IMR-90 (cell line): ENCODE data around the gene ZSCAN30. TPM values are rescaled to one million over a fixed set of nuclear protein-coding genes. Genes with fewer than 3 reads are reported as not detected.
A peak's percentile ranks its signal among the peaks of the same experiment; 100 is the strongest.

Experiments used
- ATAC-seq: fragments of 200-7000 bp; cut with Tn5 transposase; 2 replicates; pipeline ENCODE4 v1.9.1; 2020; ENCODE audit warnings: low read depth, mild to moderate bottlenecking, moderate library complexity
- BruUV-seq: library from RNA; stranded (reverse); fragments of 400-500 nt; replicated peaks from 2 replicates; lab custom pipeline; 2021; lab: Mats Ljungman, UMichigan
- CTCF ChIA-PET: fragments of 300-600 bp; formaldehyde crosslinking; extraction: SDS; loops from one replicate; lab custom pipeline; 2021; ENCODE audit warnings: antibody characterized with exemption; lab: Yijun Ruan, JAX
- POLR2A ChIA-PET: fragments of 300-600 bp; sonication (Branson Sonifier 250); formaldehyde crosslinking; loops from one replicate; lab custom pipeline; 2022; ENCODE audit warnings: antibody characterized with exemption; ENCODE audit not compliant: unreplicated experiment; lab: Charles Lee
- DNase-seq: peaks from one replicate; pipeline ENCODE4 v3.0.0; 2013
- H2AFZ ChIP-seq: replicated peaks from 2 replicates; pipeline ENCODE3; 2013; ENCODE audit warnings: low read length, mild to moderate bottlenecking; ENCODE audit not compliant: poor library complexity
- H2AK5ac ChIP-seq: 2 replicates; pipeline ENCODE4 v1.6.1; 2013; ENCODE audit warnings: low read depth, low read length, inconsistent platforms
- H2AK9ac ChIP-seq: replicated peaks from 2 replicates; pipeline ENCODE3; 2013; ENCODE audit warnings: mild to moderate bottlenecking, low read depth, low read length, moderate library complexity; ENCODE audit not compliant: poor library complexity
- H2BK120ac ChIP-seq: 2 replicates; pipeline ENCODE4 v1.6.1; 2013; ENCODE audit warnings: low read depth, low read length, inconsistent platforms
- H2BK15ac ChIP-seq: 3 replicates; pipeline ENCODE4 v1.6.1; 2013; ENCODE audit warnings: low read depth, low read length, inconsistent platforms
- H2BK20ac ChIP-seq: 2 replicates; pipeline ENCODE4 v1.6.1; 2013; ENCODE audit warnings: low read depth, mild to moderate bottlenecking, inconsistent platforms, low read length, moderate library complexity
- H2BK5ac ChIP-seq: 2 replicates; pipeline ENCODE4 v1.6.1; 2013; ENCODE audit warnings: mild to moderate bottlenecking, low read depth, low read length, inconsistent platforms; ENCODE audit not compliant: poor library complexity, severe bottlenecking
- H3K14ac ChIP-seq: replicated peaks from 2 replicates; pipeline ENCODE4 v1.6.1; 2013; ENCODE audit warnings: low read depth, low read length, inconsistent platforms
- H3K18ac ChIP-seq: 2 replicates; pipeline ENCODE4 v1.6.1; 2013; ENCODE audit warnings: low read depth, low read length, control low read depth
- H3K23ac ChIP-seq: 2 replicates; pipeline ENCODE4 v1.6.1; 2013; ENCODE audit warnings: low read depth, low read length, inconsistent platforms
- H3K27ac ChIP-seq: 2 replicates; pipeline ENCODE4 v1.5.1; 2013; ENCODE audit warnings: mild to moderate bottlenecking, control low read depth, low read length; ENCODE audit not compliant: insufficient read depth
- H3K27me3 ChIP-seq: 2 replicates; pipeline ENCODE4 v1.6.1; 2013; ENCODE audit warnings: low read length; ENCODE audit not compliant: control insufficient read depth, insufficient read depth
- H3K36me3 ChIP-seq: 2 replicates; pipeline ENCODE4 v1.6.1; 2013; ENCODE audit warnings: low read length, mixed read lengths; ENCODE audit not compliant: control insufficient read depth, insufficient read depth
- H3K4ac ChIP-seq: 2 replicates; pipeline ENCODE4 v1.6.1; 2013; ENCODE audit warnings: low read depth, low read length, inconsistent platforms
- H3K4me1 ChIP-seq: 2 replicates; pipeline ENCODE4 v1.6.1; 2013; ENCODE audit warnings: low read length, mixed read lengths; ENCODE audit not compliant: control insufficient read depth, insufficient read depth
- H3K4me2 ChIP-seq: 2 replicates; pipeline ENCODE4 v1.6.1; 2013; ENCODE audit warnings: low read depth, mild to moderate bottlenecking, control low read depth, low read length, moderate library complexity
- H3K4me3 ChIP-seq: 2 replicates; pipeline ENCODE4 v1.5.1; 2013; ENCODE audit warnings: low read depth, mild to moderate bottlenecking, control low read depth, low read length, moderate library complexity; ENCODE audit not compliant: insufficient read depth
- H3K56ac ChIP-seq: 2 replicates; pipeline ENCODE4 v1.6.1; 2013; ENCODE audit warnings: low read length, inconsistent platforms; ENCODE audit not compliant: insufficient read depth; ENCODE audit errors: extremely low read depth
- H3K79me1 ChIP-seq, 2 experiments: 2 replicates each; pipeline ENCODE4 v1.6.1; 2013; ENCODE audit warnings: low read length in 2 of 2, inconsistent platforms in 1 of 2, low read depth in 1 of 2
- H3K9ac ChIP-seq: 2 replicates; pipeline ENCODE4 v1.6.1; 2013; ENCODE audit warnings: low read depth, low read length, control low read depth
- H3K9me1 ChIP-seq: 2 replicates; pipeline ENCODE4 v1.6.1; 2013; ENCODE audit warnings: low read length, inconsistent platforms; ENCODE audit not compliant: insufficient read depth
- H3K9me3 ChIP-seq: 2 replicates; pipeline ENCODE4 v1.6.1; 2013; ENCODE audit warnings: low read length; ENCODE audit not compliant: control insufficient read depth, insufficient read depth
- H4K20me1 ChIP-seq: 2 replicates; pipeline ENCODE4 v1.6.1; 2013; ENCODE audit warnings: low read length, inconsistent platforms; ENCODE audit not compliant: insufficient read depth
- H4K5ac ChIP-seq: 2 replicates; pipeline ENCODE4 v1.6.1; 2013; ENCODE audit warnings: mild to moderate bottlenecking, low read depth, low read length, control low read depth
- H4K8ac ChIP-seq, 2 experiments: 2 replicates each; pipeline ENCODE4 v1.6.1; 2013; ENCODE audit warnings: low read depth in 2 of 2, low read length in 2 of 2, control low read depth in 1 of 2, inconsistent platforms in 1 of 2
- H4K91ac ChIP-seq: 2 replicates; pipeline ENCODE4 v1.6.1; 2013; ENCODE audit warnings: low read depth, low read length, inconsistent platforms; ENCODE audit not compliant: insufficient read depth
- MAFK ChIP-seq: IDR thresholded peaks from 2 replicates; pipeline ENCODE4 v1.6.1; 2012; ENCODE audit warnings: low read depth, low read length, improper control_type of control experiment
- NFE2L2 ChIP-seq: fragments of 150-350 bp; IDR thresholded peaks from 2 replicates; pipeline ENCODE4 v1.6.1; 2016; ENCODE audit warnings: low read depth, mild to moderate bottlenecking, low read length
- WGBS, 2 experiments: methylation state at CpG; one replicate each; pipeline versions ENCODE4 v1.1.5 to v1.1.7; 2013; ENCODE audit warnings: missing lambda C conversion rate in 2 of 2; ENCODE audit not compliant: insufficient read length in 1 of 2; ENCODE audit errors: extremely low coverage in 2 of 2; 5-methylcytosine and 5-hydroxymethylcytosine counted together
- dilution Hi-C: fragments of 300-500 bp; cut with HindIII; formaldehyde crosslinking; loops from one replicate; pipeline ENCODE4 v1.14.3; 2018; ENCODE audit warnings: low sequenced_read_pairs; ENCODE audit not compliant: unreplicated experiment
- in situ Hi-C: fragments of 300-500 bp; cut with MboI; formaldehyde crosslinking; loops from 3 replicates; pipeline ENCODE4 v1.14.3; 2019; ENCODE audit warnings: low sequenced_read_pairs, inconsistent platforms, mixed read lengths
- intact Hi-C: fragments of 100-400 bp; cut with micrococcal nuclease; formaldehyde crosslinking; loops from 2 replicates; pipeline ENCODE4 v1.10.0; 2022
- polyA plus RNA-seq, 3 experiments: library from polyadenylated mRNA; depleted of rRNA; stranded (reverse); fragments of >200 nt; gene quantifications; 2 replicates each; pipeline ENCODE4 v1.2.3, GENCODE V29; 2012; ENCODE audit warnings: low replicate concordance in 1 of 3
- total RNA-seq: library from RNA; depleted of rRNA; stranded (reverse); fragments of >200 nt; gene quantifications from 2 replicates; pipeline ENCODE4 v1.2.3, GENCODE V29; 2012

ZSCAN30 gene
- total and polyA plus RNA-seq, 2 of the 4 experiments (the other 2 are of a cell fraction): 9.9 to 17.7 TPM

GRCh38 chr18:35256947-35257346, 33.1 kb downstream of the ZSCAN30 start:
- no TSS peak for BruUV-seq
- Histone ChIP-seq H2AFZ (no peak overlapping the region), H3K4me1 (no peaks in the 10 kb centered on the region), H3K14ac (no peak overlapping the region), H2AK5ac (no peak overlapping the region), H2BK15ac (no peak overlapping the region), H3K9me3 (peaks cover 23% of the 10 kb centered on the region), H2BK120ac (no peak overlapping the region), H3K4ac (no peak overlapping the region), H4K91ac (no peak overlapping the region), H3K4me2 (no peak overlapping the region), H4K20me1 (no peaks in the 10 kb centered on the region), H3K9me1 (no peaks in the 10 kb centered on the region), H3K18ac (no peak overlapping the region), H3K23ac (no peak overlapping the region), H3K27ac (no peak overlapping the region), H2AK9ac (no peak overlapping the region), H3K27me3 (no peaks in the 10 kb centered on the region), H4K8ac (no peak overlapping the region), H3K4me3 (no peak overlapping the region), H4K5ac (no peak overlapping the region), H2BK20ac (no peak overlapping the region), H3K36me3 (peaks cover 26% of the 10 kb centered on the region), H3K79me1 (no peaks in the 10 kb centered on the region; a peak in 1 of 4 replicates), H2BK5ac (no peak overlapping the region), H3K56ac (no peak overlapping the region), H3K9ac (no peak overlapping the region)
- intact Hi-C loops: no loop called here
- ATAC-seq (no peak), DNase-seq (no peak)
- in situ Hi-C loops: no loop called here
- dilution Hi-C loops: no loop called here
- POLR2A ChIA-PET: no interaction called here
- no CpG with 5 or more reads among the region's 3 CpGs for WGBS, 2 experiments
- no peak for TF ChIP-seq NFE2L2
- TF ChIP-seq MAFK: peak; percentile 51
- CTCF ChIA-PET: interaction anchor here (0.6 to 0.7 kb wide), 2 partner anchors 13 to 83 kb away, joined by 3 to 7 read pairs; no protein-coding TSS in a partner anchor
